ENCODE results near the gene MATCAP1.

- TF ChIP-seq CTCF (IDR thresholded peaks at IDR 0.05) (no peak), EZH2 (IDR thresholded peaks at IDR 0.05; ENCODE audit: borderline replicate concordance, insufficient read depth, low read depth, low read length, poor library complexity, severe bottlenecking) (no peak)
Measured at GRCh38 chr16:67188323-67188722, 4.6 kb upstream of the MATCAP1 start.

Data from B cell (primary cell).